HG03095 (cell line): ENCODE results near the gene HS6ST2.

ENCODE experiments used
- ATAC-seq: cut with Tn5 transposase; IDR thresholded peaks from one replicate; pipeline ENCODE4 v1.9.1; 2021; ENCODE audit warnings: moderate library complexity; ENCODE audit not compliant: unreplicated experiment

HS6ST2 gene

GRCh38 chrX:132689612-132690563 is 268.5 kb downstream of the HS6ST2 start:
- no peak for ATAC-seq

- no peak for ATAC-seq
Measured at GRCh38 chrX:132685276-132685675, 273.2 kb downstream of the HS6ST2 start.

DNA sequence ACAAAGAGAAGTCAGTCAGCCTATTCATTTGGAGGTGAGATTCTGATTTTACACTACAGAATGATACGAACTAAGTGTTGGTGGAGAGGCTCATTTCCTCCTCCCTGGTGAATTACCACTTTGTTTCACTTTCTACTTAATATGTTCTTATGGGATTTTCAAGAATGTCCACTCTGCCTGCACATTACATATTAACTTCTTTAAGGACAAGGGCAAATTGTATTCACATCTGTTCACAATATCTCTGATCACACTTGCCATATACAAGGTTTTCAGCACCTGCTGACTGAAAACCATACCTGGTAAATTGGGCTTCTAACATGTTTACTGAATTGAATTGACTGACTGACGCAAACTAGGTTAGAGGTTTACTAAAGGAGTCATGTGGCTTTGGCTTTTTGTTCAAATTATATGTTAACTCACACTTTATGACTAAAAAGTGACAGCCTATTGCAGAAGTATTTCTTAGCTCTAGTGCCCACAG is 281.2 kb downstream of the HS6ST2 start:
- no peak for ATAC-seq

DNA sequence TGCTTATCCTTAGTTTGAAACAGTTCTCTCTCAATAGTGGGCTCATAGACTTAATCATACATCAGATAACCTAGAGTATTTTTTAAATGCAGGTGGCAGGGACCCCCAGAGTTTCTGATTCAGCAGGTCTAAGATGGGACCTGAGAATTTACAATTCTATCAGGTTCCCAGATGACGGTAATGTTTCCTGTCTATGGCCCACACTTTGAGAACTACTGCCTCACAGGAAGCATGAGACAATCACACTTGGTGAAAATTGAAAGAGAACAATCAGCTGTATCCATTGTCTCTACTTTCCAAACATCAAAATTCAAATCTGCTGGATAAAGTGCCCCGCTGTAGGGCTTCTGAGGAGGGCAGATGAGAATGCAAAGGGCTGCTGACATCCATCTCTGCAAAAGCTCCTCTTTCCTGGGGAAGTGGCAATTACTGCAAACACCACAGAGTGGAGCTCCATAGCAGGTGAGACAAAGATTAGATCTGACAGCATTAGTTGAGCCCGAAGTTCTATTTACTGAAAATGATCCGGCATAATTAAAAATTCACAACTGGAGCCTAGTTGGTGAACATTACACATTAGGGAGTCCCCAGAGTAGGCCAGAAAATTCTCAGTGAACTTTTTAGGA is 281.8 kb downstream of the HS6ST2 start:
- ATAC-seq, result no peak

GRCh38 chrX:132676102-132676501 is 282.3 kb downstream of the HS6ST2 start:
- no peak for ATAC-seq

DNA sequence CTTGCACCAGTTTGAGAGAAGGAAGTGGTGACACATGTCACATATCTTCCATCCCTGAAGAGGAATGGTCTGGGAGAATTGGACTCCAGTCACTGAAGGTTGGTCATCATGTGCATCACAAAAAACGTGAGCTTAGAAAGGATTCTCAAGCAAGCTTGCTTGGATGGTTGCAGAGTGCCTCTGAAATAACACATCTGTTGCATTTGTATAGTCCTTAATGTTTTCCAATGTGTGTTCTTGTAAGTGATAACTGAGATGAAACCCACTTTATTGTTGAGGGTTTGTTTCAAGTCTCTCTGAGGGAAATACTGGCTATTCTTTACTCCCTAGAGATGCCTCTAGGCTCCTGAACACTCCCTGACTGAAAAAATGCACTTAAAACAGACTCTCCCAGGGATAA is 285.1 kb downstream of the HS6ST2 start:
- no peak for ATAC-seq

DNA sequence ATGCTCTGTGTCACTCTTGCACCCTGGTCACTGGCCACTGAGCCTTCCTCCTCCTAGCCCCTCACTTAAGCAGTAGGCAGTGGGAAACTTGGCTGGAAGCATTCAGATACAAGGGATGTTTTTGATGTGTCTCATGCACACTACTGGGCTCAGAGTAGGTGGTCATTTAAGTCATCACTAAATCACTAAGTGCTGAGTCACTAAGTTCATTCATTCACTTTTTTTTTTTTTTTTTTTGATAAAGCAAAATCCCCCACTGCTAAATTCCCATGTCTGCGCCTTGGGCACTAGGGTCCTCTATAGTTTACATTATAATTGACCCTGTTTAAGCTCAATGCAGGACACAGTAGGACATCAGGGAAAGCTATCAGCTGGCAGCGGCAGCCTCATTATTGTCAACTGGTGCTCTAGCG is 287.2 kb downstream of the HS6ST2 start:
- no peak for ATAC-seq

DNA sequence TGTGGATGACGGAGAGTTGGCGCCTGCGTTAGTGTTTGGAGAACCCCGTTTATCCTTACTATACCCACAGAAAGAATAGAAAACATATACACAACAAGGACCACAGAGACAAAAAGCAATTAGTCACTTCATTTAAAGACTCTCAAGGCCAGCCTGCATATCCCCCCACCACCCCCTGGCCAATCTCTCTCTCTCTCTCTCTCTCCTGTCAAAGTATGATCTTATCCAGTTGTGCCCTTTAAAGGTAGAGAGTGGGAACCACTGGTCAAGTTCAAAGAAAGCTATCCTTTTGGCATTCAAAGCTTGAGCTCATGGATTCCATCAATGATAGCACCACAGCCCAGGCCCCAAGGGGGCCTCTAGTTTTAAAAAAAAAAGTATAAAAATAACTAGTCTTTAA is 289.3 kb downstream of the HS6ST2 start:
- ATAC-seq, result no peak

- no peak for ATAC-seq
Measured at GRCh38 chrX:132668178-132668577, 290.3 kb downstream of the HS6ST2 start.

DNA sequence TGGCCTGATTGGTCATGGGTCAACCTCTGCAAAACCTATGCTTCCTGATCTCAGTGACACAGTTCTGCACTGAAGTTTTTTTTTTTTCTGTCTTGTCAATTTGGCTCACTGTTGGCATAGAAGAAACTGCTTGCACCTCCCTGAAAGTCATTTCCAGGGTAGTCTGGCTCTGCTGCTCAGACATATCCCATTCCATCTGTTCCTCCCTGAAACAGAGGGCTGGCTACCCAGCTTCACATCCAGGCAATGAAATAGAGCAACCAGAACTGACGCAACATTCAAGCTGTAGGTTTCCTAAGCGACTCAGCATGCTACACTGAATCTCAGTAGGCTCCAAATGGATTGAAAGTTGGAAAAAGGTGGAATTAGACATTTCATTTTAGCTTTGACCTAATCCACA is 292.8 kb downstream of the HS6ST2 start:
- ATAC-seq, result no peak

DNA sequence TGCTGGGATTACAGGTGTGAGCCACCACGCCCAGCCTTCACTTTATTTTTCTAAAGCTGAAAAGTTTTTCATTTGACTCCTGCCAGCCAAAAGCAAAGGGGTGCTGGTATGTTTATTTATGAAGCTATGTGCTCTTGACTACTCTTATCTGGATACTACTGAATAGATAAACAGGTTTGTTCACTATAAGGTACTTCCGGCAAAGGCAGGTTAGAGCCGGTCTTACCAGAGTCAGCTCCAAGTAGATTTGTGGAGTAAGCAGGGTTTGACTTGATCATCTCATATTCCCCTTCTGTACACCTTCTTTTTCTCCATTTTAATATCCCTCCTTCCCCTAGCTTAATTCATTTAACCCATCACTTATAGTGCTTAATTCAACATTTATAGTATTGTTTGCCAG is 294.2 kb downstream of the HS6ST2 start:
- no peak for ATAC-seq

DNA sequence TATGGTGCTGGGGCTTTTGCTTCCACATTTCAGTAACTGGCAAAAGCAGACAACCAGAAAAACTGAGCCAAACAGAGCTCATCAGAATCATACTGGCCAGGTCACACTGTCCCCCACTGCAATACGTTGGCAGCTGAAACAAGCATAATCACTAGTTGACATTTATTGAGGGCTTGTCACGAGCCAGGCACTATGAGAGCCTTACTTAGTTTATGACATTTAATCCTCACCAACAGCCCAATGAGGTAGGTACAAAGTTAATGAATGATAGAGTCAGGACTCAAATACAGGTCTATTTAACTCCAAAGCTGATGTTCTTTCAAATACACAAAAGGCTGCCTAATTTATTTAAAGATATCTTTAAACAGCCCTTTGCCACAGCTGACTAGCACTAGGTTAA is 295.6 kb downstream of the HS6ST2 start:
- ATAC-seq, result no peak

GRCh38 chrX:132657876-132658275 is 300.6 kb downstream of the HS6ST2 start:
- no peak for ATAC-seq

- no peak for ATAC-seq
Measured at GRCh38 chrX:132652871-132653270, 305.6 kb downstream of the HS6ST2 start.

DNA sequence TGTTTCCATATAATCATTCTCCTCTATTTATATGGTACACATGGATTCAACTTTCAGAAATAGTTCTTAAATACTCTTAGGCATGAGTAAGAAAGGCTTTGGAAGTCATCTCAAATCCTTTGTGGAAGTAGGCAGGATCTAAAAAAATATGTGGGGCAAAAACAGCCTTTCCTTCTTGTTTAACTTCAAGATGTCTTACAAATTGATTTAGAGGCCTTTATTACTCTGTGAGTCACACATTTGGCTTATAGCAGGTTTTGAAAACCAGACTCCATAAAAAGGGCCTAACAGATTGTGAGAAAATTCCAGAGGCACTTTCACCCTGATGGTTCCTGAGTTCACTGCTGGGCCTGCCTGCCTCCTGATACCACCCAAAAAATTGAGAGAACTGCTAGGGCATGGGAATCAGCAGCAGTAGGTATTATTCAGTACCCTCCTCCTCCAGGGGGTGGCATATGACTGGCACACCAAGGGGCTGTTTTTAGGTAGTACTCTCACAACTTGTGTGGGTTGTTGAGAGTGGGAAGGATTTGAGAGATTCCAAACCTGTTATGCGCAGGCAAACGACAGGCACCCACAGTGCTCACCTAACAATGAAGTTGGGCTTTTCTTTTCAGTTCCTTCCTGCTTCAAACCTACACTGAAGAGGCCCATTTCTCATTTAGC is 306.9 kb downstream of the HS6ST2 start:
- ATAC-seq, result no peak

DNA sequence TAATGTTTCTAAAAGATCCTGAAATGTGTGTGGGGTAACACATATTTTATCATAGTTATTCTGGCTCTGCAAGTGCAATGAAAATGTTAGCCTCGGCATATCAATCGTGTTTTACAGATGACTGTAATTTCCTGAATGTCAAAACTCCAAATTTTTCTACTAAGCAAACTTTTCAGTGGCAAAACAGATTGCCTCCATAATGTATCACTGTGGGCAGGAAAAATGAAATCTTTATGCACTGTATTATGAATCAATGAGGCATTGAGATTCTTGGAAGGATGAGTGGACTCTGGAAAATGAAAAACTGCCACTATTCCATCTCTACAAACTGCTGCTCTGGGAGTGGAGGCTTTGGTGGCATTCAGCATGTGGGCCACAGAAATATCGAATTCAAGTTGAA is 309.5 kb downstream of the HS6ST2 start:
- ATAC-seq, result no peak

- no peak for ATAC-seq
Measured at GRCh38 chrX:132639446-132639845, 319.0 kb downstream of the HS6ST2 start.

DNA sequence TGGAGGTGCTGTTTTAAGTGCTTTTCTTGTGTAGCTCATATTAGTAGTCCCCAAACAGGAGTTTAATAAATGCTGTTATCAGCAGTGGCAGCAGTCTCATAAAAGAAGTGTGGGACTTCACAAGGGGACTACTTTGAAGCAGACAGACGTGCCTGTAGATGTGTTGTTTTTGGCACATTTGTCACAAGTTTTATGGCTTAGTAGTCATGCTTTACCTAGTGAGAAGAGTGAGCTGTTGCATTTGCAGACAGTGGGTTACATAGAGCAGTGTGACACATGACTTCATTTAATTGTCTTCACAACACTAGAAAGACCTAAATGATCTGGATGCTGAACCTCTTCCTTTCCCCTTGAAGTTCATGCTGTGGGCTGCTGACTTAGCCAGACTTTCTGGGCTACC is 320.1 kb downstream of the HS6ST2 start:
- ATAC-seq, result no peak

- no peak for ATAC-seq
Measured at GRCh38 chrX:132636080-132636479, 322.3 kb downstream of the HS6ST2 start.

- ATAC-seq, result no peak
Measured at GRCh38 chrX:132634521-132634920, 323.9 kb downstream of the HS6ST2 start.

- ATAC-seq, result no peak
Measured at GRCh38 chrX:132631579-132632232, 326.7 kb downstream of the HS6ST2 start.
